ENCODE measurements around the gene OVOL2. TPM values are rescaled to one million over a fixed set of nuclear protein-coding genes. Genes with fewer than 3 reads are reported as not detected.
A peak's percentile ranks its signal among the peaks of the same experiment; 100 is the strongest.

OVOL2 gene
- total RNA-seq, 1 experiment from 2014 or later = 20.7 TPM

DNA sequence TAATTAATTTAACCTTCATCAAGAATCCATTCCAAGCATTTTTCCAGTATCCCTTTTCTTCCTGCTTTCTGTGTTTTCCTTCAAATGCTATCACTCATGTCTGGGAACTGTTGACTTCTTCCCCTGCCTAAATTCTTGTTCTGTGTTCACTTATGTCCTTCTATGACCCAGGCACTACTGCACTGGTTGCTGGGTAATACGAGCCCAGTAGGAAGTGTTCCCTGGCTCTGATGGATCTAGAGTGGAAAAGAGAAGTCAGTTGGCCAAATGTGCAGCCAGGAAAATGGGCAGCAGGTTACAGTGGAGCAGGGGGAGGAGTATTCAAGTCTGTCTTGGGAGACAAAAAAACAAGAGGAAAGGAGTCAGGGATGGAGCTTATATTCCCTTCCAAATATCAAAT, 7.1 kb downstream of the OVOL2 start:
- peaks cover 37% of the 10 kb centered on the region for H3K4me1 ChIP-seq (replicated peaks; ENCODE audit: insufficient read depth)
- 0 out of 2 replicates have a peak, but pooled peaks cover 4% of the 10 kb centered on the region for H3K9me2 ChIP-seq (ENCODE audit: insufficient read depth)
- peaks cover 10% of the 10 kb centered on the region for H3K79me2 ChIP-seq (ENCODE audit: low read depth)
- POLR2A ChIA-PET (ENCODE audit: unreplicated experiment) = no interaction called here
- BruUV-seq (replicated peaks) = no TSS peak
- no peak overlapping the region for H3K27ac ChIP-seq
- CTCF ChIA-PET = no interaction called here
- peaks cover 14% of the 10 kb centered on the region; the same call in 1 of the 2 replicates for H3K36me3 ChIP-seq (ENCODE audit: low read depth)
- no peaks in the 10 kb centered on the region for H3K27me3 ChIP-seq (ENCODE audit: insufficient read depth, low read depth)
- H2AFZ ChIP-seq = no peak overlapping the region
- no peak overlapping the region for H3K4me3 ChIP-seq
- H4K20me1 ChIP-seq (ENCODE audit: insufficient read depth) = no peaks in the 10 kb centered on the region
- no peak for DNase-seq
- H3K9me3 ChIP-seq (ENCODE audit: insufficient read depth, low read depth) = no peaks in the 10 kb centered on the region
- TF ChIP-seq, protein P1, sequence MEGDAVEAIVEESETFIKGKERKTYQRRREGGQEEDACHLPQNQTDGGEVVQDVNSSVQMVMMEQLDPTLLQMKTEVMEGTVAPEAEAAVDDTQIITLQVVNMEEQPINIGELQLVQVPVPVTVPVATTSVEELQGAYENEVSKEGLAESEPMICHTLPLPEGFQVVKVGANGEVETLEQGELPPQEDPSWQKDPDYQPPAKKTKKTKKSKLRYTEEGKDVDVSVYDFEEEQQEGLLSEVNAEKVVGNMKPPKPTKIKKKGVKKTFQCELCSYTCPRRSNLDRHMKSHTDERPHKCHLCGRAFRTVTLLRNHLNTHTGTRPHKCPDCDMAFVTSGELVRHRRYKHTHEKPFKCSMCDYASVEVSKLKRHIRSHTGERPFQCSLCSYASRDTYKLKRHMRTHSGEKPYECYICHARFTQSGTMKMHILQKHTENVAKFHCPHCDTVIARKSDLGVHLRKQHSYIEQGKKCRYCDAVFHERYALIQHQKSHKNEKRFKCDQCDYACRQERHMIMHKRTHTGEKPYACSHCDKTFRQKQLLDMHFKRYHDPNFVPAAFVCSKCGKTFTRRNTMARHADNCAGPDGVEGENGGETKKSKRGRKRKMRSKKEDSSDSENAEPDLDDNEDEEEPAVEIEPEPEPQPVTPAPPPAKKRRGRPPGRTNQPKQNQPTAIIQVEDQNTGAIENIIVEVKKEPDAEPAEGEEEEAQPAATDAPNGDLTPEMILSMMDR (conservative IDR thresholded peaks at IDR 0.05) = no peak
- no peak for TF ChIP-seq EZH2 (IDR thresholded peaks at IDR 0.05; ENCODE audit: low read depth)
- intact Hi-C loops (cut with micrococcal nuclease; ENCODE audit: unreplicated experiment) = no loop called here
- H3F3A ChIP-seq (ENCODE audit: insufficient read depth, low read depth) = peaks cover 56% of the 10 kb centered on the region
- H3K4me2 ChIP-seq = no peak overlapping the region

DNA sequence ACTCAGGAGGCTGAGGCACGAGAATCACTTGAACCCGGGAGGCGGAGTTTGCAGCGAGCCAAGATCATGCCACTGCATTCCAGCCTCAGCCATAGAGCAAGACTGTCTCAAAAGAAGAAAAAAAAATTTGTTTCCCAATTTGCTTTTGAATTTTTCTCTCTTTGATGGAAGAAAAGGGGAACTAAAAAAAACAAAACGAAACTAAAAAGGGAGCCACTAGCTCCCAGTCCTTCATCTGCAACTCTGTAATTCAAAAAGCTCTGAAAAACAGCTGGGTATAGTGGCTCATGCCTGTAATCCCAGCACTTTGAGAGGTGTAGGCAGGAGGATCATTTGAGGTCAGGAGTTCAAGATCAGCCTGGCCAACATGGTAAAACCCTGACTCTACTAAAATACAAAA, 9.5 kb downstream of the OVOL2 start:
- Histone ChIP-seq H2AFZ (no peak overlapping the region), H3K27ac (no peak overlapping the region), H3K4me3 (no peak overlapping the region), H4K20me1 (ENCODE audit: insufficient read depth) (no peaks in the 10 kb centered on the region), H3K4me1 (replicated peaks; ENCODE audit: insufficient read depth) (peaks cover 24% of the 10 kb centered on the region), H3K9me2 (ENCODE audit: insufficient read depth) (0 out of 2 replicates have a peak, but pooled peaks cover 5% of the 10 kb centered on the region), H3K36me3 (ENCODE audit: low read depth) (peaks cover 16% of the 10 kb centered on the region), H3K9me3 (ENCODE audit: insufficient read depth, low read depth) (no peaks in the 10 kb centered on the region), H3K27me3 (ENCODE audit: insufficient read depth, low read depth) (no peaks in the 10 kb centered on the region), H3K4me2 (no peak overlapping the region), H3K79me2 (ENCODE audit: low read depth) (peaks cover 10% of the 10 kb centered on the region; the same call in 1 of the 2 replicates), H3F3A (ENCODE audit: insufficient read depth, low read depth) (peaks cover 39% of the 10 kb centered on the region)
- intact Hi-C loops (cut with micrococcal nuclease; ENCODE audit: unreplicated experiment) = no loop called here
- ChIA-PET POLR2A (ENCODE audit: unreplicated experiment) (interaction anchor here (0.6 kb wide), 1 partner anchor 19 kb away, joined by 5 read pairs; no protein-coding TSS in a partner anchor), CTCF (no interaction called here)
- TF ChIP-seq EZH2 (IDR thresholded peaks at IDR 0.05; ENCODE audit: low read depth) = no peak
- TF ChIP-seq, protein P1 (conservative IDR thresholded peaks at IDR 0.05) = no peak
- DNase-seq = no peak
- no TSS peak for BruUV-seq (replicated peaks)

DNA sequence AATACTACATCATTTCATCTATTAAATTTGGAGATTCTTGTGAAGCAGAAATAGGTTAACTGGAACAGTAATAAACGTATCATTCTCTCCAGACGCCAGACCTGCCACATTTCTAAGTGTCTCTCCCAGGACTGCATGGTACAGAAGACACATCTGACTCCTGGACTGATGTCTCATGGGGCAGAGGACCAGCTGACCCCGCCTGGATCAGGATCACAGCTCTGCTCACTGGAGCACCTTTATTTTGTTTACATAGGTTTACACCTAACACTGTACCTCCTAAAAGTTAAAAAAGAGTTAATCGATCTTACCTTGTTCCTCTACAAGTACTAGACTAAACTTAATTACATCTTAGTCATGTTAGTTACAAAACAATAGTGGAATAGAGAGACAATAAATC, 11.2 kb downstream of the OVOL2 start:
- H4K20me1 ChIP-seq (ENCODE audit: insufficient read depth) = no peaks in the 10 kb centered on the region
- TF ChIP-seq, protein P1 (conservative IDR thresholded peaks at IDR 0.05) = no peak
- no peak for TF ChIP-seq EZH2 (IDR thresholded peaks at IDR 0.05; ENCODE audit: low read depth)
- H3K4me1 ChIP-seq (replicated peaks; ENCODE audit: insufficient read depth) = peaks cover 12% of the 10 kb centered on the region
- H3K27ac ChIP-seq = peak overlapping the region; percentile 67
- H3K4me2 ChIP-seq = peak overlapping the region; percentile 31
- no peak for DNase-seq
- ChIA-PET POLR2A (ENCODE audit: unreplicated experiment) (no interaction called here), CTCF (no interaction called here)
- H3K9me2 ChIP-seq (ENCODE audit: insufficient read depth) = 0 out of 2 replicates have a peak, but pooled peaks cover 5% of the 10 kb centered on the region
- peaks cover 16% of the 10 kb centered on the region for H3K36me3 ChIP-seq (ENCODE audit: low read depth)
- no peaks in the 10 kb centered on the region for H3K9me3 ChIP-seq (ENCODE audit: insufficient read depth, low read depth)
- peaks cover 27% of the 10 kb centered on the region for H3F3A ChIP-seq (ENCODE audit: insufficient read depth, low read depth)
- BruUV-seq (replicated peaks) = no TSS peak
- intact Hi-C loops (cut with micrococcal nuclease; ENCODE audit: unreplicated experiment) = no loop called here
- H2AFZ ChIP-seq = no peak overlapping the region
- H3K79me2 ChIP-seq (ENCODE audit: low read depth) = peaks cover 10% of the 10 kb centered on the region; the same call in 1 of the 2 replicates
- H3K27me3 ChIP-seq (ENCODE audit: insufficient read depth, low read depth) = no peaks in the 10 kb centered on the region
- H3K4me3 ChIP-seq = no peak overlapping the region
